SK-N-SH (cell line): Measurements from ENCODE around the gene SAXO1. TPM values are rescaled to one million over a fixed set of nuclear protein-coding genes. Genes with fewer than 3 reads are reported as not detected.

ENCODE experiments used
- CTCF ChIA-PET: fragments of 300-600, 350-600 bp; formaldehyde crosslinking; extraction: SDS; loops from one replicate; lab custom pipeline; 2021; lab: Yijun Ruan, JAX
- POLR2A ChIA-PET: fragments of 350-600 bp; sonication (Branson Sonifier 250); formaldehyde crosslinking; extraction: SDS; loops from one replicate; lab custom pipeline; 2020; ENCODE audit warnings: antibody characterized with exemption, inconsistent platforms; lab: Yijun Ruan, JAX
- DNase-seq: peaks from one replicate; pipeline ENCODE4 v3.0.0; 2012
- H2AFZ ChIP-seq: fragments of 200-600 bp; sonication (generic); 2 replicates; pipeline ENCODE4 v1.8.1; 2016; ENCODE audit warnings: antibody characterized with exemption, mild to moderate bottlenecking, low read depth
- H3F3A ChIP-seq: fragments of 200-600 bp; sonication (generic); replicated peaks from 2 replicates; pipeline ENCODE3; 2016; ENCODE audit warnings: antibody characterized with exemption, mild to moderate bottlenecking; ENCODE audit not compliant: insufficient read depth
- H3K27ac ChIP-seq, 2 experiments: fragments of 200-500 bp in 1 of 2; fragments of 200-600 bp in 1 of 2; sonication (Bioruptor generic) in 1 of 2; sonication (generic), shearing (Covaris generic) in 1 of 2; 2 replicates each; pipeline versions ENCODE4 v1.5.1 to v1.6.1; 2014 to 2016; ENCODE audit warnings: low read depth in 2 of 2, inconsistent platforms in 1 of 2, low read length in 1 of 2, mild to moderate bottlenecking in 1 of 2, mixed read lengths in 1 of 2
- H3K27me3 ChIP-seq: fragments of 200-600 bp; sonication (generic), shearing (Covaris generic); 2 replicates; pipeline ENCODE4 v1.6.1; 2016; ENCODE audit warnings: mixed run types; ENCODE audit not compliant: insufficient read depth
- H3K36me3 ChIP-seq, 2 experiments: fragments of 200-500 bp in 1 of 2; fragments of 200-600 bp in 1 of 2; sonication (Bioruptor generic) in 1 of 2; sonication (generic) in 1 of 2; replicated peaks in 1 of 2; 2 replicates each; pipeline versions ENCODE3 to v1.5.1; 2014 to 2016; ENCODE audit warnings: low read length in 1 of 2, mild to moderate bottlenecking in 1 of 2; ENCODE audit not compliant: insufficient read depth in 2 of 2, control insufficient read depth in 1 of 2
- H3K4me1 ChIP-seq, 2 experiments: fragments of 200-500 bp in 1 of 2; fragments of 200-600 bp in 1 of 2; sonication (Bioruptor generic) in 1 of 2; sonication (generic), shearing (Covaris generic) in 1 of 2; 2 replicates each; pipeline versions ENCODE4 v1.5.1 to v1.6.1; 2014 to 2016; ENCODE audit warnings: low read depth in 1 of 2, low read length in 1 of 2, mixed run types in 1 of 2; ENCODE audit not compliant: insufficient read depth in 2 of 2, control insufficient read depth in 1 of 2
- H3K4me2 ChIP-seq: fragments of 200-600 bp; sonication (generic), shearing (Covaris generic); 2 replicates; pipeline ENCODE4 v1.6.1; 2017; ENCODE audit warnings: mixed run types
- H3K4me3 ChIP-seq, 2 experiments: fragments of 200-500 bp in 1 of 2; fragments of 200-600 bp in 1 of 2; sonication (Bioruptor generic) in 1 of 2; sonication (generic), shearing (Covaris generic) in 1 of 2; 2 replicates each; pipeline versions ENCODE4 v1.5.1 to v1.8.1; 2014 to 2016; ENCODE audit warnings: low read depth in 2 of 2, inconsistent platforms in 1 of 2, low read length in 1 of 2, mild to moderate bottlenecking in 1 of 2, mixed read lengths in 1 of 2, moderate library complexity in 1 of 2
- H3K79me2 ChIP-seq: fragments of 200-600 bp; sonication (generic); 2 replicates; pipeline ENCODE4 v1.8.1; 2017; ENCODE audit warnings: mild to moderate bottlenecking; ENCODE audit not compliant: insufficient read depth
- H3K9ac ChIP-seq: fragments of 200-600 bp; sonication (generic); 2 replicates; pipeline ENCODE4 v1.6.1; 2017; ENCODE audit warnings: mixed run types
- H3K9me2 ChIP-seq: fragments of 200-600 bp; sonication (generic); 2 replicates; pipeline ENCODE4 v1.6.1; 2017; ENCODE audit warnings: mixed run types
- H3K9me3 ChIP-seq: fragments of 200-600 bp; sonication (generic); 2 replicates; pipeline ENCODE4 v1.6.1; 2017; ENCODE audit warnings: mixed run types, mild to moderate bottlenecking, moderate library complexity
- H4K20me1 ChIP-seq: fragments of 200-600 bp; sonication (generic); 2 replicates; pipeline ENCODE4 v1.6.1; 2017; ENCODE audit warnings: mild to moderate bottlenecking, mixed run types; ENCODE audit not compliant: insufficient read depth
- EP300 ChIP-seq, 2 experiments: IDR thresholded peaks; 2 replicates each; pipeline versions ENCODE4 v1.4.0 to v1.6.1; 2012; ENCODE audit warnings: borderline replicate concordance in 1 of 2, low read depth in 1 of 2, low read length in 1 of 2
- EZH2phosphoT487 ChIP-seq: fragments of 200-600 bp; sonication (generic); IDR thresholded peaks from 2 replicates; pipeline ENCODE4 v1.6.1; 2017; ENCODE audit warnings: low read depth, mixed run types, mild to moderate bottlenecking, antibody characterized with exemption, moderate library complexity, borderline replicate concordance
- GABPA ChIP-seq: IDR thresholded peaks from 2 replicates; pipeline ENCODE4 v1.4.0; 2012; ENCODE audit warnings: low read depth, mild to moderate bottlenecking
- NRF1 ChIP-seq: IDR thresholded peaks from 2 replicates; pipeline ENCODE4 v1.6.1; 2012; ENCODE audit warnings: low read depth, mild to moderate bottlenecking, low read length
- RAD21 ChIP-seq: IDR thresholded peaks from 2 replicates; pipeline ENCODE4 v1.6.1; 2012; ENCODE audit warnings: mild to moderate bottlenecking, low read length
- RCOR1 ChIP-seq: fragments of 150-350 bp; IDR thresholded peaks from 2 replicates; pipeline ENCODE4 v1.6.1; 2017; ENCODE audit warnings: antibody characterized with exemption, low read length
- SMC3 ChIP-seq: IDR thresholded peaks from 2 replicates; pipeline ENCODE4 v1.6.1; 2012; ENCODE audit warnings: low read depth, low read length, improper control_type of control experiment
- TCF12 ChIP-seq: IDR thresholded peaks from 2 replicates; pipeline ENCODE4 v1.4.0; 2012
- USF1 ChIP-seq: IDR thresholded peaks from 2 replicates; pipeline ENCODE4 v1.4.0; 2012; ENCODE audit warnings: low read depth, borderline replicate concordance
- WGBS: methylation state at CpG from one replicate; pipeline ENCODE4 v1.1.6; 2017; ENCODE audit warnings: low lambda C conversion rate; 5-methylcytosine and 5-hydroxymethylcytosine counted together
- polyA plus RNA-seq, 3 experiments: library from polyadenylated mRNA; depleted of rRNA; stranded (reverse); fragments of >200 nt; gene quantifications; 2 replicates each; pipeline ENCODE4 v1.2.3, GENCODE V29; 2012
- TF ChIP-seq, protein P1 (sequence below): fragments of 200-600 bp; sonication (generic); IDR thresholded peaks from 2 replicates; pipeline ENCODE4 v1.6.1; 2017; ENCODE audit warnings: antibody characterized with exemption, mild to moderate bottlenecking, moderate library complexity

The SAXO1 gene
- polyA plus RNA-seq, 1 of the 3 experiments (the other 2 are of a cell fraction) = 0.03 TPM

GRCh38 chr9:18911714-18912342, 121.2 kb downstream of the SAXO1 start:
- DNase-seq = no peak
- Histone ChIP-seq H3K4me1 (peaks cover 1 to 4% of the 10 kb centered on the region in 2 experiments; a peak in 1 of 4 replicates), H3K9ac (no peak overlapping the region), H2AFZ (no peak overlapping the region), H3K4me2 (no peak overlapping the region), H3K27ac (no peak overlapping the region), H3K79me2 (no peaks in the 10 kb centered on the region), H3K9me3 (no peaks in the 10 kb centered on the region), H4K20me1 (no peaks in the 10 kb centered on the region), H3K9me2 (no peaks in the 10 kb centered on the region), H3K36me3 (peaks cover 3 to 14% of the 10 kb centered on the region in 2 experiments)
- POLR2A ChIA-PET = no interaction called here
- TF ChIP-seq RCOR1 = no peak
- TF ChIP-seq SMC3 = no peak
- no peak for TF ChIP-seq TCF12
- TF ChIP-seq RAD21 = no peak
- TF ChIP-seq GABPA = no peak
- no peak for TF ChIP-seq USF1
- TF ChIP-seq, protein P1, sequence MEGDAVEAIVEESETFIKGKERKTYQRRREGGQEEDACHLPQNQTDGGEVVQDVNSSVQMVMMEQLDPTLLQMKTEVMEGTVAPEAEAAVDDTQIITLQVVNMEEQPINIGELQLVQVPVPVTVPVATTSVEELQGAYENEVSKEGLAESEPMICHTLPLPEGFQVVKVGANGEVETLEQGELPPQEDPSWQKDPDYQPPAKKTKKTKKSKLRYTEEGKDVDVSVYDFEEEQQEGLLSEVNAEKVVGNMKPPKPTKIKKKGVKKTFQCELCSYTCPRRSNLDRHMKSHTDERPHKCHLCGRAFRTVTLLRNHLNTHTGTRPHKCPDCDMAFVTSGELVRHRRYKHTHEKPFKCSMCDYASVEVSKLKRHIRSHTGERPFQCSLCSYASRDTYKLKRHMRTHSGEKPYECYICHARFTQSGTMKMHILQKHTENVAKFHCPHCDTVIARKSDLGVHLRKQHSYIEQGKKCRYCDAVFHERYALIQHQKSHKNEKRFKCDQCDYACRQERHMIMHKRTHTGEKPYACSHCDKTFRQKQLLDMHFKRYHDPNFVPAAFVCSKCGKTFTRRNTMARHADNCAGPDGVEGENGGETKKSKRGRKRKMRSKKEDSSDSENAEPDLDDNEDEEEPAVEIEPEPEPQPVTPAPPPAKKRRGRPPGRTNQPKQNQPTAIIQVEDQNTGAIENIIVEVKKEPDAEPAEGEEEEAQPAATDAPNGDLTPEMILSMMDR = no peak
- no peak for TF ChIP-seq EZH2phosphoT487
- no peak for TF ChIP-seq EP300 (IDR thresholded peaks at IDR 0.05; ENCODE audit: borderline replicate concordance in 1 of 2, low read depth in 1 of 2, low read length in 1 of 2)
- TF ChIP-seq, all 33 proteins: peak for 0
- CTCF ChIA-PET = interaction anchor here (1.2 to 1.5 kb wide), 2 partner anchors 473 to 657 kb away, joined by 3 to 4 read pairs; no protein-coding TSS in a partner anchor
- 91% methylated on average over 9 of the region's 9 CpGs for WGBS
- H3K27me3 ChIP-seq = no peaks in the 10 kb centered on the region
- peaks cover 7% of the 10 kb centered on the region for H3F3A ChIP-seq
- no peak overlapping the region for H3K4me3 ChIP-seq

DNA sequence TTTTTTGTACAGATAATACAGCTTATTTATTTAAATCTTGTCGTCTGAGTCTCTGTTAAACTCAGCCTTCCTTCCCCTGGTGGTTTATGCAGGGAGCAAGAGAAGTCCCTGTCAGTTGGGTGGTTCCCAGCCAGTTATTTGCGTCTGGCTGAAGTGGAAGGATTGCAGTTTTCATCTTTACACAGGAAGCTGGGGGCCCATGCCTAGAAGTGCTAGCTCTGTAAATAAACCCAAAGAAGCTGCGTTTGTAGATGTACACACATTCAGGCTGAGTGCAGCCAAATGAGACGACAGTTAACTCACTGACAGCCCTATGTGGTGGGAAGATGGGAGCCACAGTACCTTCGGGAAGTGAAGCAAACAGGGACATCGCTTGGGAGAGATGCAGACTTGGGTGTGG, 122.1 kb downstream of the SAXO1 start:
- WGBS = 80% methylated on average over 6 of the region's 6 CpGs
- no peaks in the 10 kb centered on the region for H4K20me1 ChIP-seq
- peaks cover 3 to 19% of the 10 kb centered on the region in 2 experiments for H3K36me3 ChIP-seq
- H3K27me3 ChIP-seq = no peaks in the 10 kb centered on the region
- no peak for DNase-seq
- H3K9ac ChIP-seq = no peak overlapping the region
- peaks cover 4 to 10% of the 10 kb centered on the region in 2 experiments; a peak in 2 of 4 replicates for H3K4me1 ChIP-seq
- no peak for TF ChIP-seq NRF1
- TF ChIP-seq, all 33 proteins: peak for 0
- Histone ChIP-seq H3K9me2 (no peaks in the 10 kb centered on the region), H3K79me2 (no peaks in the 10 kb centered on the region), H3K9me3 (no peaks in the 10 kb centered on the region), H3K4me2 (no peak overlapping the region), H3K4me3 (no peak overlapping the region), H3F3A (peaks cover 7% of the 10 kb centered on the region), H2AFZ (no peak overlapping the region), H3K27ac (no peak overlapping the region)
- CTCF ChIA-PET = interaction anchor here (0.9 to 1.5 kb wide), 2 partner anchors 11 to 656 kb away, joined by 3 read pairs; no protein-coding TSS in a partner anchor
- POLR2A ChIA-PET = no interaction called here
